CD4-positive, alpha-beta T cell (primary cell): ENCODE data around the gene PHIP. TPM values are rescaled to one million over a fixed set of nuclear protein-coding genes. Genes with fewer than 3 reads are reported as not detected.

Source experiments
- ATAC-seq: fragments of 200-7000 bp; cut with Tn5 transposase; one replicate; pipeline ENCODE4 v1.10.0; 2022; ENCODE audit warnings: mild to moderate bottlenecking; ENCODE audit not compliant: poor library complexity
- CTCF ChIA-PET: fragments of 350-600 bp; sonication (Branson Sonifier 250); formaldehyde crosslinking; loops from one replicate; lab custom pipeline; 2021; ENCODE audit warnings: antibody characterized with exemption, inconsistent platforms; lab: Charles Lee
- POLR2A ChIA-PET: fragments of 350-600 bp; sonication (Branson Sonifier 250); formaldehyde crosslinking; loops from one replicate; lab custom pipeline; 2021; ENCODE audit warnings: antibody characterized with exemption, inconsistent platforms; lab: Charles Lee
- DNase-seq, 14 experiments: peaks; one replicate each; pipeline ENCODE4 v3.0.0-alpha.2; 2013 to 2020; ENCODE audit warnings: mixed read lengths in 2 of 14
- H3K27ac ChIP-seq, 2 donors: one replicate each; pipeline versions ENCODE4 v1.5.1 to v1.7.0; 2013; ENCODE audit warnings: low read length in 2 of 2, low read depth in 1 of 2, mild to moderate bottlenecking in 1 of 2
- H3K27me3 ChIP-seq, 2 experiments: 1 replicate in 1 of 2; 2 replicates in 1 of 2; pipeline versions ENCODE4 v1.6.1 to v1.7.0; 2013; ENCODE audit warnings: low read length in 2 of 2, control low read depth in 1 of 2, mild to moderate bottlenecking in 1 of 2, moderate library complexity in 1 of 2; ENCODE audit not compliant: insufficient read depth in 2 of 2, control insufficient read depth in 1 of 2
- H3K36me3 ChIP-seq: one replicate; pipeline ENCODE4 v1.6.1; 2013; ENCODE audit warnings: low read length, control low read depth; ENCODE audit not compliant: insufficient read depth
- H3K4me1 ChIP-seq: one replicate; pipeline ENCODE4 v1.6.1; 2013; ENCODE audit warnings: low read length, control low read depth; ENCODE audit not compliant: insufficient read depth
- H3K4me3 ChIP-seq: one replicate; pipeline ENCODE4 v1.5.1; 2013; ENCODE audit warnings: mild to moderate bottlenecking, low read length, moderate library complexity
- H3K9me3 ChIP-seq, 2 experiments: 1 replicate in 1 of 2; 2 replicates in 1 of 2; pipeline versions ENCODE4 v1.6.1 to v1.7.0; 2013; ENCODE audit warnings: low read length in 2 of 2, mild to moderate bottlenecking in 2 of 2, control low read depth in 1 of 2, moderate library complexity in 1 of 2; ENCODE audit not compliant: control insufficient read depth in 1 of 2, insufficient read depth in 1 of 2
- H3K27ac Mint-ChIP-seq: one replicate; pipeline ENCODE4 v1.8.0; 2020; ENCODE audit warnings: mixed read lengths
- H3K27me3 Mint-ChIP-seq: one replicate; pipeline ENCODE4 v1.8.0; 2021; ENCODE audit warnings: mixed read lengths
- H3K36me3 Mint-ChIP-seq: one replicate; pipeline ENCODE4 v1.8.0; 2021; ENCODE audit warnings: low read depth, mixed read lengths
- H3K4me1 Mint-ChIP-seq: one replicate; pipeline ENCODE4 v1.8.0; 2021; ENCODE audit warnings: low read depth, mixed read lengths
- H3K4me3 Mint-ChIP-seq: one replicate; pipeline ENCODE4 v1.8.0; 2020; ENCODE audit warnings: mild to moderate bottlenecking, mixed read lengths
- H3K9me3 Mint-ChIP-seq: one replicate; pipeline ENCODE4 v1.8.0; 2020; ENCODE audit warnings: mixed read lengths
- CTCF ChIP-seq: fragments of 200-600 bp; IDR thresholded peaks from one replicate; pipeline ENCODE4 v1.8.0; 2022; ENCODE audit warnings: antibody characterized with exemption, mild to moderate bottlenecking
- intact Hi-C, 2 experiments: fragments of 100-400 bp; cut with DNase I in 1 of 2; cut with micrococcal nuclease in 1 of 2; formaldehyde crosslinking; loops; one replicate each; pipeline versions ENCODE4 v1.15.1 to v1.9.0; 2023 to 2025; cut with DNase I, micrococcal nuclease
- total RNA-seq, 174 experiments: library from RNA in 2 of 174; stranded (reverse) in 2 of 174; gene quantifications; one replicate each; pipeline ENCODE4 v1.2.3 and lab custom pipeline; 2021 to 2026

PHIP gene
- total RNA-seq, 2 experiments from 2014 or later, result 35.7 to 36.9 TPM

- Histone ChIP-seq H3K4me3 (no peak overlapping the region), H3K27ac (no peak overlapping the region), H3K9me3 (peaks cover 0 to 7% of the 10 kb centered on the region in 2 experiments), H3K36me3 (peaks cover 90% of the 10 kb centered on the region), H3K4me1 (no peaks in the 10 kb centered on the region), H3K27me3 (no peaks in the 10 kb centered on the region)
- no peak for DNase-seq
- ATAC-seq, result no peak
- ChIA-PET CTCF (no interaction called here), POLR2A (no interaction called here)
- Mint-ChIP-seq H3K36me3 (peaks cover 94% of the 10 kb centered on the region), H3K9me3 (peaks cover 17% of the 10 kb centered on the region), H3K27ac (no peak overlapping the region), H3K27me3 (no peaks in the 10 kb centered on the region), H3K4me3 (no peak overlapping the region), H3K4me1 (no peaks in the 10 kb centered on the region)
- intact Hi-C loops, result no loop called here
- no peak for TF ChIP-seq CTCF
Measured at GRCh38 chr6:78947529-78947928, 130.5 kb downstream of the PHIP start.

- no peaks in the 10 kb centered on the region for H3K27me3 ChIP-seq
- Mint-ChIP-seq H3K9me3 (no peaks in the 10 kb centered on the region), H3K4me3 (no peak overlapping the region), H3K27ac (no peak overlapping the region), H3K36me3 (peaks cover 91% of the 10 kb centered on the region), H3K27me3 (no peaks in the 10 kb centered on the region), H3K4me1 (no peaks in the 10 kb centered on the region)
- ATAC-seq, result no peak
- ChIA-PET POLR2A (no interaction called here), CTCF (no interaction called here)
- H3K4me3 ChIP-seq, result no peak overlapping the region
- intact Hi-C loops, result no loop called here
- H3K27ac ChIP-seq, result no peak overlapping the region
- no peak for TF ChIP-seq CTCF
- no peak for DNase-seq
- H3K4me1 ChIP-seq, result no peaks in the 10 kb centered on the region
- H3K36me3 ChIP-seq, result peaks cover 72% of the 10 kb centered on the region
- H3K9me3 ChIP-seq, result no peaks in the 10 kb centered on the region
Measured at GRCh38 chr6:78942446-78942845, 135.6 kb downstream of the PHIP start.

- Mint-ChIP-seq H3K4me1 (no peaks in the 10 kb centered on the region), H3K27me3 (no peaks in the 10 kb centered on the region), H3K4me3 (no peak overlapping the region), H3K27ac (no peak overlapping the region), H3K9me3 (peaks cover 3% of the 10 kb centered on the region), H3K36me3 (peaks cover 55% of the 10 kb centered on the region)
- no peak for TF ChIP-seq CTCF
- no peaks in the 10 kb centered on the region for H3K4me1 ChIP-seq
- H3K4me3 ChIP-seq, result no peak overlapping the region
- no peaks in the 10 kb centered on the region for H3K27me3 ChIP-seq
- ATAC-seq (no peak), DNase-seq (no peak)
- CTCF ChIA-PET, result no interaction called here
- H3K27ac ChIP-seq, result no peak overlapping the region
- intact Hi-C loops, result no loop called here
- peaks cover 20% of the 10 kb centered on the region for H3K36me3 ChIP-seq
- POLR2A ChIA-PET, result no interaction called here
- peaks cover 0 to 5% of the 10 kb centered on the region in 2 experiments for H3K9me3 ChIP-seq
Measured at GRCh38 chr6:78936515-78936914, 141.5 kb downstream of the PHIP start.
